H9 (cell line): ENCODE measurements around the gene TCFL5. TPM values are rescaled to one million over a fixed set of nuclear protein-coding genes. Genes with fewer than 3 reads are reported as not detected.
"Not testable (repeated sequence)": the region's sequence is repeated elsewhere in the genome, so short reads cannot be mapped to it uniquely, and the experiment has no call there.

Experiments
- DNase-seq: peaks from one replicate; pipeline ENCODE4 v3.0.0-alpha.2; 2017
- H2AFZ ChIP-seq: one replicate; pipeline ENCODE4 v1.6.1; 2013; ENCODE audit warnings: mild to moderate bottlenecking, low read length, control low read depth, moderate library complexity
- H2AK5ac ChIP-seq: 2 replicates; pipeline ENCODE4 v1.6.1; 2013; ENCODE audit warnings: low read length, control low read depth, mixed read lengths; ENCODE audit not compliant: insufficient read length
- H2BK120ac ChIP-seq: one replicate; pipeline ENCODE4 v1.6.1; 2013; ENCODE audit warnings: low read depth, mild to moderate bottlenecking, low read length, control low read depth, inconsistent platforms; ENCODE audit not compliant: poor library complexity, severe bottlenecking
- H2BK12ac ChIP-seq: 2 replicates; pipeline ENCODE4 v1.6.1; 2013; ENCODE audit warnings: low read length, control low read depth, mixed read lengths, low read depth; ENCODE audit not compliant: insufficient read length
- H2BK15ac ChIP-seq: 2 replicates; pipeline ENCODE4 v1.6.1; 2013; ENCODE audit warnings: low read depth, low read length, control low read depth
- H2BK20ac ChIP-seq: one replicate; pipeline ENCODE4 v1.6.1; 2013; ENCODE audit warnings: low read depth, mild to moderate bottlenecking, low read length, control low read depth, inconsistent platforms; ENCODE audit not compliant: poor library complexity, severe bottlenecking
- H2BK5ac ChIP-seq: 2 replicates; pipeline ENCODE4 v1.6.1; 2013; ENCODE audit warnings: low read length, control low read depth, mixed read lengths; ENCODE audit not compliant: insufficient read length
- H3K14ac ChIP-seq: 2 replicates; pipeline ENCODE4 v1.6.1; 2013; ENCODE audit warnings: low read length, control low read depth; ENCODE audit not compliant: insufficient read depth
- H3K18ac ChIP-seq: 2 replicates; pipeline ENCODE4 v1.6.1; 2013; ENCODE audit warnings: low read depth, mild to moderate bottlenecking, mixed read lengths, low read length, control low read depth; ENCODE audit not compliant: insufficient read length
- H3K23ac ChIP-seq: 2 replicates; pipeline ENCODE4 v1.6.1; 2013; ENCODE audit warnings: low read length, control low read depth, mixed read lengths, low read depth; ENCODE audit not compliant: insufficient read length
- H3K23me2 ChIP-seq: 2 replicates; pipeline ENCODE4 v1.6.1; 2013; ENCODE audit warnings: low read depth, mild to moderate bottlenecking, mixed read lengths, low read length, control low read depth; ENCODE audit not compliant: insufficient read length, poor library complexity, severe bottlenecking
- H3K27ac ChIP-seq: 2 replicates; pipeline ENCODE4 v1.5.1; 2013; ENCODE audit warnings: low read length, control low read depth, mixed read lengths, low read depth; ENCODE audit not compliant: insufficient read length
- H3K27me3 ChIP-seq: 2 replicates; pipeline ENCODE4 v1.6.1; 2013; ENCODE audit warnings: low read length, control low read depth, inconsistent platforms; ENCODE audit not compliant: insufficient read depth
- H3K4ac ChIP-seq: 2 replicates; pipeline ENCODE4 v1.6.1; 2013; ENCODE audit warnings: low read depth, mild to moderate bottlenecking, control low read depth, inconsistent platforms, low read length, moderate library complexity
- H3K4me1 ChIP-seq: 2 replicates; pipeline ENCODE4 v1.6.1; 2013; ENCODE audit warnings: low read length, control low read depth, inconsistent platforms; ENCODE audit not compliant: insufficient read depth
- H3K4me2 ChIP-seq: 2 replicates; pipeline ENCODE4 v1.6.1; 2013; ENCODE audit warnings: low read length, control low read depth, mixed read lengths; ENCODE audit not compliant: insufficient read length, insufficient read depth
- H3K56ac ChIP-seq: 2 replicates; pipeline ENCODE4 v1.6.1; 2013; ENCODE audit warnings: low read depth, mild to moderate bottlenecking, mixed read lengths, low read length, control low read depth; ENCODE audit not compliant: insufficient read length
- H3K79me1 ChIP-seq: 2 replicates; pipeline ENCODE4 v1.6.1; 2013; ENCODE audit warnings: low read depth, mild to moderate bottlenecking, moderate library complexity, low read length, control low read depth, inconsistent platforms; ENCODE audit not compliant: insufficient read depth, poor library complexity, severe bottlenecking
- H3K79me2 ChIP-seq: 2 replicates; pipeline ENCODE4 v1.6.1; 2013; ENCODE audit warnings: low read length, control low read depth, inconsistent platforms; ENCODE audit not compliant: insufficient read depth
- H3K9ac ChIP-seq: 2 replicates; pipeline ENCODE4 v1.6.1; 2013; ENCODE audit warnings: low read length, control low read depth, mixed read lengths; ENCODE audit not compliant: insufficient read length; ENCODE audit errors: extremely low read depth
- H3K9me3 ChIP-seq: one replicate; pipeline ENCODE4 v1.6.1; 2013; ENCODE audit warnings: low read depth, low read length, inconsistent platforms; ENCODE audit not compliant: control insufficient read depth
- H3T11ph ChIP-seq: one replicate; pipeline ENCODE4 v1.6.1; 2013; ENCODE audit warnings: mild to moderate bottlenecking, low read length, control low read depth, inconsistent platforms
- H4K20me1 ChIP-seq: one replicate; pipeline ENCODE4 v1.6.1; 2013; ENCODE audit not compliant: control insufficient read depth, insufficient read length, insufficient read depth
- H4K5ac ChIP-seq: 2 replicates; pipeline ENCODE4 v1.6.1; 2013; ENCODE audit warnings: low read depth, mild to moderate bottlenecking, mixed read lengths, low read length, control low read depth; ENCODE audit not compliant: insufficient read length
- H4K8ac ChIP-seq: replicated peaks from 2 replicates; pipeline ENCODE4 v1.6.1; 2013; ENCODE audit warnings: low read length, control low read depth, mixed read lengths, low read depth; ENCODE audit not compliant: insufficient read length
- H4K91ac ChIP-seq: 2 replicates; pipeline ENCODE4 v1.6.1; 2013; ENCODE audit warnings: low read depth, mild to moderate bottlenecking, moderate library complexity, mixed read lengths, low read length, control low read depth; ENCODE audit not compliant: insufficient read length
- H3K27ac Mint-ChIP-seq, 3 experiments: 2 replicates in 2 of 3; 3 replicates in 1 of 3; pipeline ENCODE4 v1.8.0; 2020 to 2021; ENCODE audit warnings: mixed read lengths in 3 of 3, mild to moderate bottlenecking in 1 of 3, moderate library complexity in 1 of 3
- H3K27me3 Mint-ChIP-seq: 2 replicates; pipeline ENCODE4 v1.8.0; 2021; ENCODE audit warnings: low read depth, mild to moderate bottlenecking, moderate library complexity, mixed read lengths
- H3K36me3 Mint-ChIP-seq, 3 experiments: 2 replicates in 2 of 3; 3 replicates in 1 of 3; pipeline ENCODE4 v1.8.0; 2020 to 2021; ENCODE audit warnings: low read depth in 3 of 3, mixed read lengths in 3 of 3; ENCODE audit not compliant: insufficient read depth in 1 of 3
- H3K4me1 Mint-ChIP-seq, 2 experiments: 2 replicates each; pipeline ENCODE4 v1.8.0; 2020; ENCODE audit warnings: mixed read lengths in 2 of 2
- H3K4me3 Mint-ChIP-seq, 2 experiments: 2 replicates in 1 of 2; 3 replicates in 1 of 2; pipeline ENCODE4 v1.8.0; 2020 to 2021; ENCODE audit warnings: mild to moderate bottlenecking in 2 of 2, mixed read lengths in 2 of 2, moderate library complexity in 1 of 2
- H3K9me3 Mint-ChIP-seq, 2 experiments: 2 replicates in 1 of 2; 3 replicates in 1 of 2; pipeline ENCODE4 v1.8.0; 2020; ENCODE audit warnings: mild to moderate bottlenecking in 2 of 2, mixed read lengths in 2 of 2, moderate library complexity in 1 of 2
- WGBS: extraction: QIAGEN DNeasy Blood & Tissue Kit; methylation state at CpG from one replicate; pipeline ENCODE4 v1.1.7; 2013; ENCODE audit warnings: missing lambda C conversion rate, low lambda C conversion rate, mixed read lengths; ENCODE audit not compliant: insufficient read length; ENCODE audit errors: extremely low coverage; 5-methylcytosine and 5-hydroxymethylcytosine counted together
- total RNA-seq: library from RNA; stranded (reverse); gene quantifications from 2 replicates; pipeline ENCODE4 v1.2.1, GENCODE V29; 2021
- TF ChIP-seq, protein P1 (sequence below): fragments of 200-600 bp; sonication (generic); conservative IDR thresholded peaks from 3 replicates; pipeline ENCODE4 v1.8.0; 2021; ENCODE audit warnings: antibody characterized with exemption, mild to moderate bottlenecking

TCFL5 gene
- total RNA-seq, 1 experiment from 2014 or later = 16.4 TPM

DNA sequence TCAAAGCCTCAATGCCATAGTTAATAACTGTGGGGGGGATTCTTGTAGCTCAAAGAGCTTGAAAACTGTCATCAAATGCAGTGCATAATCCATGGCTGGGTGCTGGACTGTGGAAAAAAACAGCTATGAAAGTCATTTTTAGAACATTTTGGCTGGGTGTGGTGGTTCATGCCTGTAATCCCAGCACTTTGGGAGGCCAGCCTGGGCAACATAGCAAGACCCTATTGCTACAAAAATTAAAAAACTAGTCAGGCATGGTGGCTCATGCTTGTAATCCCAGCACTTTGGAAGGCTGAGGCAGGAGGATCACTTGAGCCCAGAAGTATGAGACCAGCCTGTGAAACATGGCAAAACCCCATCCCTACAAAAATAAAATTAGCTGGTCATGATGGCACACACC is 12.2 kb downstream of the TCFL5 start:
- no peaks in the 10 kb centered on the region for H3K4me1 ChIP-seq
- Mint-ChIP-seq H3K27ac (no peak overlapping the region), H3K4me1 (peaks cover 0 to 11% of the 10 kb centered on the region in 2 experiments; a peak in 2 of 4 replicates), H3K36me3 (peaks cover 26 to 59% (median 55%) of the 10 kb centered on the region in 3 experiments), H3K9me3 (no peaks in the 10 kb centered on the region), H3K27me3 (no peaks in the 10 kb centered on the region), H3K4me3 (no peak overlapping the region)
- no peak overlapping the region for H4K91ac ChIP-seq
- no peak overlapping the region for H3K27ac ChIP-seq
- H2BK15ac ChIP-seq = no peak overlapping the region
- H3K14ac ChIP-seq = no peak overlapping the region
- no peak overlapping the region for H2BK12ac ChIP-seq
- H4K8ac ChIP-seq = no peak overlapping the region
- H2BK20ac ChIP-seq = no peak overlapping the region
- no peaks in the 10 kb centered on the region for H3K9me3 ChIP-seq
- no peak overlapping the region for H3K23ac ChIP-seq
- no peaks in the 10 kb centered on the region for H3K79me1 ChIP-seq
- H3K9ac ChIP-seq = no peak overlapping the region
- no peak overlapping the region for H3K4ac ChIP-seq
- no peak overlapping the region for H2AFZ ChIP-seq
- DNase-seq = no peak
- no peak overlapping the region for H2BK120ac ChIP-seq
- H3T11ph ChIP-seq = no peak overlapping the region
- H2BK5ac ChIP-seq = no peak overlapping the region
- no peak overlapping the region for H2AK5ac ChIP-seq
- no peaks in the 10 kb centered on the region for H3K27me3 ChIP-seq
- H4K5ac ChIP-seq = no peak overlapping the region
- no peak overlapping the region for H3K56ac ChIP-seq
- TF ChIP-seq, protein P1, sequence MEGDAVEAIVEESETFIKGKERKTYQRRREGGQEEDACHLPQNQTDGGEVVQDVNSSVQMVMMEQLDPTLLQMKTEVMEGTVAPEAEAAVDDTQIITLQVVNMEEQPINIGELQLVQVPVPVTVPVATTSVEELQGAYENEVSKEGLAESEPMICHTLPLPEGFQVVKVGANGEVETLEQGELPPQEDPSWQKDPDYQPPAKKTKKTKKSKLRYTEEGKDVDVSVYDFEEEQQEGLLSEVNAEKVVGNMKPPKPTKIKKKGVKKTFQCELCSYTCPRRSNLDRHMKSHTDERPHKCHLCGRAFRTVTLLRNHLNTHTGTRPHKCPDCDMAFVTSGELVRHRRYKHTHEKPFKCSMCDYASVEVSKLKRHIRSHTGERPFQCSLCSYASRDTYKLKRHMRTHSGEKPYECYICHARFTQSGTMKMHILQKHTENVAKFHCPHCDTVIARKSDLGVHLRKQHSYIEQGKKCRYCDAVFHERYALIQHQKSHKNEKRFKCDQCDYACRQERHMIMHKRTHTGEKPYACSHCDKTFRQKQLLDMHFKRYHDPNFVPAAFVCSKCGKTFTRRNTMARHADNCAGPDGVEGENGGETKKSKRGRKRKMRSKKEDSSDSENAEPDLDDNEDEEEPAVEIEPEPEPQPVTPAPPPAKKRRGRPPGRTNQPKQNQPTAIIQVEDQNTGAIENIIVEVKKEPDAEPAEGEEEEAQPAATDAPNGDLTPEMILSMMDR = no peak
- H3K18ac ChIP-seq = no peak overlapping the region
- no peak overlapping the region for H3K4me2 ChIP-seq
- H3K23me2 ChIP-seq = no peaks in the 10 kb centered on the region
- no peaks in the 10 kb centered on the region for H4K20me1 ChIP-seq
- no peaks in the 10 kb centered on the region for H3K79me2 ChIP-seq

DNA sequence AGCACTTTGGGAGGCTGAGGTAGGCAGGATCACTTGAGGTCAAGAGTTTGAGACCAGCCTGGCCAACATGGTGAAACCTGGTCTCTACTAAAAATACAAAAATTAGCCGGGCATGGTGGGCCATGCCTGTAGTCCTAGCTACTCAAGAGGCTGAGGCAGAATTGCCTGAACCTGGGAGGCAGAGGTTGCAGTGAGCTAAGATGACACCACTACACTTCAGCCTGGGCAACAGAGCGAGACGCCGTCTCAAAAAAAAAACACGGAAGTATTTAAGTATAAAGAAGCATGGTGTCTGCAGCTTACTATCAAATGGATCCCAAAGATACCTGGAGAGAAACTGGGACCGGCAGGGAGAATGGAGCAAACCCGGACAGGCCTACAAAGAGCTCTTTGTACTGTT is 12.7 kb downstream of the TCFL5 start:
- WGBS = no CpG with 5 or more reads among the region's 7 CpGs
- not testable (repeated sequence) for H3K27ac ChIP-seq, H3K27me3 ChIP-seq, H4K5ac ChIP-seq, H3K79me1 ChIP-seq, H3K4ac ChIP-seq, H2AK5ac ChIP-seq, H3K27ac Mint-ChIP-seq, H3K4me2 ChIP-seq, H2BK12ac ChIP-seq, H3K27me3 Mint-ChIP-seq, H3K14ac ChIP-seq, H4K91ac ChIP-seq, H2BK5ac ChIP-seq, H3K18ac ChIP-seq, H4K20me1 ChIP-seq, H3K9me3 Mint-ChIP-seq, H2BK20ac ChIP-seq, H2BK15ac ChIP-seq, H3K9ac ChIP-seq, H3K9me3 ChIP-seq, DNase-seq, H4K8ac ChIP-seq, H3K56ac ChIP-seq, H2AFZ ChIP-seq, H3K4me3 Mint-ChIP-seq, H3K79me2 ChIP-seq, H3K23me2 ChIP-seq, H3K4me1 ChIP-seq, H2BK120ac ChIP-seq, H3T11ph ChIP-seq, H3K23ac ChIP-seq
- H3K36me3 Mint-ChIP-seq = peaks cover 29 to 58% (median 50%) of the 10 kb centered on the region in 3 experiments
- H3K4me1 Mint-ChIP-seq = peaks cover under 1 to 13% of the 10 kb centered on the region in 2 experiments
